PFSK-1 (cell line): ENCODE results near the gene NAV2.

Experiments used
- POLR2AphosphoS5 ChIP-seq: IDR thresholded peaks from 2 replicates; pipeline ENCODE4 v1.6.1; 2012; ENCODE audit warnings: low read depth, mild to moderate bottlenecking, control low read depth, low read length, moderate library complexity
- SIN3A ChIP-seq: IDR thresholded peaks from 2 replicates; pipeline ENCODE4 v1.6.1; 2012; ENCODE audit warnings: mild to moderate bottlenecking, low read length, moderate library complexity, borderline replicate concordance; ENCODE audit not compliant: insufficient read depth
- TAF1 ChIP-seq: IDR thresholded peaks from 2 replicates; pipeline ENCODE4 v1.6.1; 2012; ENCODE audit warnings: low read length, control low read depth, borderline replicate concordance; ENCODE audit not compliant: insufficient read depth
- TF ChIP-seq, protein P1 (sequence below), 2 experiments: IDR thresholded peaks; 2 replicates each; pipeline versions ENCODE4 v1.6.1 to v1.8.0; 2011 to 2012; ENCODE audit warnings: low read depth in 2 of 2, low read length in 2 of 2, control low read depth in 1 of 2, inconsistent platforms in 1 of 2, mild to moderate bottlenecking in 1 of 2, moderate library complexity in 1 of 2; ENCODE audit not compliant: insufficient read depth in 1 of 2

DNA sequence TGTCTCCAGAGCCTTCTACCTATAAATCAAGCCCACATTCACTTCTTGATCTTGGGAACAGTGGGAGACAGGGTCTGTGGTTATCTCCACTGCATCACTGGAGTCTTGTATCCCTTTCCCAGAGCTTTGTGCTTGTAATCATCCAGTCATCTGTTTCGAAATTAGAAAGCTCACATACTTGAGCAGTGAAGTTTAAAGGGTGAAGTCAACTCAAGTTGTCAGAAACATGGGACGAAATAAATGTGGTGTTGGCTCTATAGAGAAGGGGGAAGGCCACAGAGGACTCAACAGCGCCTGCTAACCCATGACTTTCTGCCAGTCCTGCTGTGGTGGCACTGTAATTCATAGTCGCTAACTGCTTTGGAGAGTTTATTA is 250.2 kb downstream of the NAV2 start:
- TF ChIP-seq, protein P1, sequence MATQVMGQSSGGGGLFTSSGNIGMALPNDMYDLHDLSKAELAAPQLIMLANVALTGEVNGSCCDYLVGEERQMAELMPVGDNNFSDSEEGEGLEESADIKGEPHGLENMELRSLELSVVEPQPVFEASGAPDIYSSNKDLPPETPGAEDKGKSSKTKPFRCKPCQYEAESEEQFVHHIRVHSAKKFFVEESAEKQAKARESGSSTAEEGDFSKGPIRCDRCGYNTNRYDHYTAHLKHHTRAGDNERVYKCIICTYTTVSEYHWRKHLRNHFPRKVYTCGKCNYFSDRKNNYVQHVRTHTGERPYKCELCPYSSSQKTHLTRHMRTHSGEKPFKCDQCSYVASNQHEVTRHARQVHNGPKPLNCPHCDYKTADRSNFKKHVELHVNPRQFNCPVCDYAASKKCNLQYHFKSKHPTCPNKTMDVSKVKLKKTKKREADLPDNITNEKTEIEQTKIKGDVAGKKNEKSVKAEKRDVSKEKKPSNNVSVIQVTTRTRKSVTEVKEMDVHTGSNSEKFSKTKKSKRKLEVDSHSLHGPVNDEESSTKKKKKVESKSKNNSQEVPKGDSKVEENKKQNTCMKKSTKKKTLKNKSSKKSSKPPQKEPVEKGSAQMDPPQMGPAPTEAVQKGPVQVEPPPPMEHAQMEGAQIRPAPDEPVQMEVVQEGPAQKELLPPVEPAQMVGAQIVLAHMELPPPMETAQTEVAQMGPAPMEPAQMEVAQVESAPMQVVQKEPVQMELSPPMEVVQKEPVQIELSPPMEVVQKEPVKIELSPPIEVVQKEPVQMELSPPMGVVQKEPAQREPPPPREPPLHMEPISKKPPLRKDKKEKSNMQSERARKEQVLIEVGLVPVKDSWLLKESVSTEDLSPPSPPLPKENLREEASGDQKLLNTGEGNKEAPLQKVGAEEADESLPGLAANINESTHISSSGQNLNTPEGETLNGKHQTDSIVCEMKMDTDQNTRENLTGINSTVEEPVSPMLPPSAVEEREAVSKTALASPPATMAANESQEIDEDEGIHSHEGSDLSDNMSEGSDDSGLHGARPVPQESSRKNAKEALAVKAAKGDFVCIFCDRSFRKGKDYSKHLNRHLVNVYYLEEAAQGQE (IDR thresholded peaks at IDR 0.05; ENCODE audit: insufficient read depth in 1 of 2, low read depth in 2 of 2, low read length in 2 of 2) = no peak
- TF ChIP-seq SIN3A (no peak), POLR2AphosphoS5 (no peak), TAF1 (no peak)
